Stimulated activated CD4-positive, alpha-beta T cell treated with anti-CD3 and anti-CD28 coated beads, Interleukin-2, amount 100 ng/mL, for 24 hours (primary cell): ENCODE results near the gene GIPC3.
A peak's percentile ranks its signal among the peaks of the same experiment; 100 is the strongest.

Source experiments
- DNase-seq, 2 donors: peaks; one replicate each; pipeline ENCODE4 v3.0.0-alpha.2; 2020

The GIPC3 gene

DNA sequence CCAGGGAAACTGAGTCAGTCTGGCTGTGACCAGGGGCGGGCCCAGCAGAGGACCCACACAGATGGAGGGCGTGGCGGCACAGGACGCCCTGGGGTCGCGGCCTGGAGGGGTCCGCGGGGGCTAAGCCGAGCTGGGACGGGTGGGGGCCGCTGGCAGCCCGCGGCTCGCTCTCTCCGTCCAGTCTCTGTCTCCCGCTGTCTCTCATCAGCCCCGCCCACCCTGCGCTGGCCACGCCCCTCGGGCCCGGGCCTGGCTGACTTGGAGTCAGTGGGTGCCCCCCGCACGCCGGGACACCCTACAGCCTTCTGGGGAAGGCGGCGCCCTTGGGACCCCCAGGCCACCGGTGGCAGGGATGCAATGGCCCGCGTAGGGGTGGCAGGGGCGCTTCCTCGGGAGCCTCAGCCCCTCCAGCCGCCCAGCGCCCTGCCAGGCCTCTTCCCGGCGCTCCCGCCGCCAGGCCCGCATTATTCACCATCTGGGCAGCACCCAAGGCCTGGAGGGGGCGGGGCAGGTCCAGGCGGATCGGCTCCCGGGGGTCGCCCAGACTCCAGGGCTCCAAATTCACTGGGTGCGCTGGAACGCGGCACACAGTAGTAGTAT is 21.5 kb downstream of the GIPC3 start, which contains the start of gene TBXA2R:
Gene TBXA2R, minus strand, starts transcription at position 186 of the 600 bp plus-strand sequence. CDS start 6,241 bp downstream, outside the sequence.
- peak; percentile 72 to 77 for DNase-seq

DNA sequence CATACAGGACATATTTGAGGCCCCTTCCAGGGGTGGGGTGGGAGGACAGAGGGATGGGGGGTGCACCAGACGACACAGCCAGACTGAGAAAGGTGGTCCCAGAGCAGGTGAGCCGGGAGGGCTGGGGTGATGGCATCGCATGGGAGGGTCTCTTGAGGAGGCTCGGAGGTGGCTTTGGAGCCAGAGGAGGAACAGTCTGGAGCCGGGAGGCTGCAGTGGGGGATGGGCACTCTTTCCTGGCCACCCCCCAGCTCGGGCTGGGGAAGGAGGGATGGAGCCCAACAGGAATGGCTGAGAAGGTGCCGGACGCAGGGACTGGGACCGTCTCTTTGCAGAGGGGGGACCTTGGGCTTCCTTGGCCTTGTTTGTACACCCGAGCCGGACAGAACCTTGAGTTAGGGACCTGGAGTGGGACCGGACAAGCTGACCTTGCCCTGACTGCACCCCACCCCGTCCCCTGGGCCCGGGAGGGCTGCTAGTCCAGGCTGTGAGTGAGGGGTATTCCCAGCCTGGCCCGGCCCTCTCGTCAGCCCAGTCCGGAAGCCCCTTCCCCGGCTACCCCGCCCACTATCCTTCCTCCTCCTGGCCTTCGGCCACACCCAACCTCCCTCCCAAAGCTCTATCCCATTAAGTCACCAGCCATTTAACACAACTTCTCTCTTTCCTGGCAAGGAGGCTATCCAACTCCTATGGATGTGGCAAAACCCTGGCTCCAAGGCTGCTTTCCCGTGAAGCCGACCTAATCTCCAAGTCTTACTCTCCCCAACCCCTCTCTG is 22.2 kb downstream of the GIPC3 start:
- no peak for DNase-seq

DNA sequence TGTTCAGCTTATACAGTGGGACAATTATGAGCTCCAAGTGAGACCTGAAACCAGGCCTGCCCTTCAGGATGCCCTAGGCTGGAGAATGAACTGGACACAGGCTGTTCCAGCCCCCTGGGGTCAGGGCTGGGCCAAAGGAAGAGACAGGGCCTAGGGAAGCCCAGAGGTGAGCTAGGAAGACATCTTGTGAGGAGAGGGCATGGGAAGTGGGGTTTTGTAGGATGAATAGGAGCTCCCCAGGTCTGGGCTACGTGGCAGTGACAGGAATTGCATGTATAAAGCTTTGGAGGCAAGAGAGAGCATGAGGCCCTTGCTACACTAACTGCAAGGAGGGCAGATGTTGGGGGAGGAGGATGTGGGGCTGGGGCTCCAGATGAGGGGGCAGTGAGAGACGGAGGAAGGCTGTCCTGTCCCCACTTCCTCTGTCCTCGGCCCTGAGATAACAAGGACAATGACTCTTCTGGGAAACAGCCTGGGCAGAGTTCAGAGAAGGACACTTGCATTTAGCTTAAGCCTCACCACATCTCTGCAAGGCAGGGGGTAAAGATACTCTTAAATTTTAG is 22.9 kb downstream of the GIPC3 start:
- DNase-seq: no peak

DNA sequence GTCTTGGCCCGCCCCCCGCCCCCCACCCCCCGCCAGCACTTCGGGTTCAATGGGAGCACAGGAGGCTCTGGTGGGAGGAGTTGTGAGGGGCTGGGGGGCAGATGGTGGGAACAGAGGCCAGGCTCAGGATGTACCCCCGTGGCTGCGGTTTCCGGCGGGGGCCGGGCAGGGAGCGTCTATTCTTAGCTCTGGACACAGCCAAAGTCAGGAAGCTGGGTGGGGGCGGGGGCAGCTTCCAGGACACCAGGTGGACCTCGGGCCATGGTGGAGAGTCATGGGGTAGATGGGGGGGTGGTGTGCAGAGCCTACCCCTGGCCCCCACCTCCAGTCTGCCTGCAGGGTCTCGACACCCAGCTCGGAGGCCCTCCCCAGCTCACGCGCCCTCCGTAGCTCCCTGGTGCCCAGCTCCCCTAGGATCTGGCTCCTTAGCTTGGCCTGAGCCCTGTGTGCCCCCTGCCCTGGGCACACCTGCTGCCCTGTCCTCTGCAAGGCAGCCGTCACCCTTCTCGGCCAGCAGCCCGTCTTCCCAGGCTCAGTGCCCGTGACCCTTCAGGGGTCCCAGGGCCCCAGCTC is 23.6 kb downstream of the GIPC3 start:
- no peak for DNase-seq

DNA sequence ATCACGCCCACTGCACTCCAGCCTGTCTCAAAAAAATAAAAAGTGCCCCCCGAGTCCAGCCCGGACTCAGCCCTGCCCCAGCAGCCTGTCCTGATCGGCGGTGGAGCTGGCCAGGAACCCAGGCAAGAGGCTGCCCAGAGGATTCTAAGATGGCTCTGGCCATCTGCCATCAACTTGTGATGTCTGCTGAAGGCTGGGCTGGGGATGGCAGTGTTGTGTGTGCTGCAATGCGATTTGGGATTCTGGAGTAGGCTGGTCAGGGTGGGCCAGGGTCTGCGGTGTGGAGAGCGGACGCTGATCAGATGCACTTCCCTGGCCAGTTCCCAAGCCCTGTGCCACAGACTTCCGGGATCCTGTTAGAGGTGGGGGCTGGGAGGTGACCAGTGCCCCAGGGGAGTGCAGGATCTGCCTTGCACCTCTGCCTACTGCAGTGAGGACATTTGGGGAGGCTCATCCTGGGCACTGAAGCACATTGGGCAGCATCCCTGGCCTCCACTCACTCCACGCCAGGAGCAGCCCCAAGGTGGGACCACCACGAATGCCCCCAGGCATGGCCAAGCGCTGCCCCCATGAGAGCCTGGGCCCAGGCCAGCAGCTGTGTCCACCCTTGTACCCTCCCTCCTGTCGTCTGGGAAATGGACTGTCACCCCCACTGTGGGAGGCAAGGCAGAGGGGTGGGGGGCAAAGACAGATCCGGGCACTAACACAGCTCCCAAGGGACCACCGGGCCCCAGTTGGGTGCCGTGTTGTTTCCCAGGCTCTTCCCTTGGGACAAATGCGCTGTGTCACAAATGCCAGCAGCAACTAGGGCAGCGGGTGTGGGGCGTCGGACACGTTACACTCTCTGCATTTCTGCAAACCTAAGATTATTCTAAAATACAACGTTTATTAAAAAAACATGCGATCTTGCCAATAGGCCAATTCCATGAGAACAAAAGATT is 24.8 kb downstream of the GIPC3 start:
- DNase-seq: no peak

DNA sequence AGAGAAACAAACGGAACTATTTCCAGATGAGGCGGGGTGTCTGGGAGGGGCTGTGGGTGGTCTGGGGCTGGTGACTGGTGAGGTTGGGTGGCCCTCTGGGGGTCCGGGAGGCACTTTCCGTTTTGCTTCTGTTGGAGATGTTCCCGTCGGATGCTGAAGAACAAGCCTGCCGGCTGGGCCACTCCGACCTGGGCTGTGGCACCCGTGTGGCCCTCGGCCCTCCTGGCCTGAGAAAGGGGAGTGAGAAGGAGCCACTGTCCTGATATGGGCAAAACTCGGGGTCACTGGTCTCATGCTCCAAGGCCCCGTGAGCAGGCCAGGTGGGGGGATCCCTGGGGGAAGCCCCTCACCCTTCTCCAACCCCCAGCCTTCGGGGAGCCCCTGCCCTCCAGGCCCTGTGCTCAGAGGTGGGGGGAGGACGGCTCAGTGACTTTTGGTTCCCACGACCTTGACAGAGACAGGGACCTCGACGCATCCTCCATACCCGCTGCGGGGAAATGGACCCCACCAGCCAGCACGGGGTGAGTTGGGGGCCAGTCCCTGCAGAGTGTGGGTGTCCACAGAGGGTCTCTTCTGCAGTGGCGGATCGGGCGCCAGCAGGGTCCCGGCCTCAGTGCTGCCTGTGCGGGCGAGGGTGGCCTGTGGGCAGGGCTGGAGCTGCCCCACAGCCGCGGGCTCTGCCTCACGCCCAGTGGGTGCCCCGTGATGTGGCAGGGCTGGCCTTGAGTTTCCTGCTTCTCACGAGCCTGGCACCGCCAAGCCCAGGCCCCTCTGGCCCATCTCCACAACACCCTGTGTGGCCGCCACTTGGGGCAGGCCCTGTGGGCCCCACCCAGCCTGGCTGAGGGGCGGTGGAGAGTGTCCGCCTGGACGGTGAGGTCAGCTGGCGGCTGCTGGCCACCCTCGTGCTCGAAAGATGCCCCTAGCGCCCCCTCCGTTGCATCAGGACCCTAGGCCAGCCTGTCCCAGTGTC is 25.8 kb downstream of the GIPC3 start:
- no peak for DNase-seq

DNA sequence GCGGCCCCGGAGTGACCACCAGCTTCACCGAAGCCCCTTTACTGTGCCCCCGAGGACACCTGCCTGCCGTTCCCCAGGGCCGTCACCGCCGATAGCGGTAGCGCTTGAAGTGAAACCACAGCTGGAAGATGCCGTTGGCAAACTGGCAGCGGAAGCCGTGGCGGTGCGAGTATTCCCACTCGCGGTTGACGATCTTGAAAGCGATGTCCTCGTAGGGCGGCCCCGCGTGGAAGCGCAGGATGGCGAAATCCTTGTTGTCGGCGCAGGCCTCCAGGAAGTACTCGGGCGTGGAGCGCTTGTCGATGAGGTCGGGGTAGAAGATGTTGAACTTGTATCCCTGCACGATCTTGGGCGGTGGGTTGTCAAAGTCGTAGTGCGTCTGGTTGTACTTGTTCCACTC is 26.6 kb downstream of the GIPC3 start:
- no peak for DNase-seq

DNA sequence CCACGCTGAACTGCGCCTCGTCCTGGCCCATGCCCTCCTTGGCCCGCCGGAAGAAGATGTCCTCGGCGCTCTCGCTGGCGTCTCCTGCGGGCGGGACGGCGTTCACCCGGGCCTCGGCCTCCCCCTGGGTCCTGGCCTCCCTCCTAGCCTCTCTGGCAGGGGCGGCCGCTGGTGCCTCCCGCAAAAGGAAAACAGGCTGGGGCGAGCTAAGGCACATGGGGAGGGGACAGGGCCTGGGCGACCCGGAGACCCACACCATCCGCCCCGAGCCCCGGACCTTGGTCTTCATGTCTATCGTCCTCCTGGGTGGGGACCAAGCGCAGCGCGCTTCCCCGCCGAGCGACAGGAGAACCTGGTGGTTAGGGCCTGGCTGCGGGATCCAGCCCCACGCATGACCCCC is 27.1 kb downstream of the GIPC3 start:
- DNase-seq: no peak

DNA sequence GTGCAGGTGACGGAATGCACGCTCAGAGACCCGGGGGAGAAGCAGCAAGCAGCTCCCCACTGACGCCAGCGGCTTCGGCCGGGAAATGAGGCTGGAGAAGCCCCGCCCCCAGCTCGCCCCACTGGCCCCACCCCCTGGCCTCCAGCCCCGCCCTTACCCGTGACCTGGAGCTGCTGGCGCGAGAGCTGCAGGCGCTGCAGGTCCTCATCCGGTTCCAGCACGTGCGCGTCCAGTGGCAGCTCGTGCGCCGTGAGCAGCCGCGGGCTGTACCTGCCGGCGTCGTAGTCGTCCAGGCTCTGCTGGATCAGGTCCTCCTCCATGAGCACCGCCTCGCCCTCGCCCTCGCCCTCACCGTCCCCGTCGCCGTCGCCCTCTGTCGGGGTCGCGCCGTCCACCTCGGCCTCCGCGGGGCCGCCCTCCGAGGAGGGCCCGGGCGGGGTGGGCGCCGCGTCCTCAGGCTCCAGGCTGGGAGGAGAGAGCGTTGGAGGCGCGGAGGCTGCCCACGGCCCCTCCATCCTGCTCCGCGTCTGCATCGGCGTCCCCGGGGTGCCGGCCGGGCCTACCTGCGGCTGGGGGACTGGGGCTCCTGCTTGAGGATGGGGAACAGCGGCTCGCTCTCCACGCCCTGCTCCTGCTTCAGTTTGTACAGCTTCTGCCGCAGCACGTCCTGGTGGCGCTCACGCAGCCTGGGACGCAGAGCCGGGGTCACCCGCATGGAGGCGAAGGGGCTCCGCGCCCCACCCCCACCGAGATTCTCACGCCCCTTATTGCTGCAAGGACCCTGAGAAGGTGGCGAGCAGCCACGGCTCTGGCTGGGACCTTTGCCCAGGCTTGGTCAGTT is 27.8 kb downstream of the GIPC3 start:
- no peak for DNase-seq

DNA sequence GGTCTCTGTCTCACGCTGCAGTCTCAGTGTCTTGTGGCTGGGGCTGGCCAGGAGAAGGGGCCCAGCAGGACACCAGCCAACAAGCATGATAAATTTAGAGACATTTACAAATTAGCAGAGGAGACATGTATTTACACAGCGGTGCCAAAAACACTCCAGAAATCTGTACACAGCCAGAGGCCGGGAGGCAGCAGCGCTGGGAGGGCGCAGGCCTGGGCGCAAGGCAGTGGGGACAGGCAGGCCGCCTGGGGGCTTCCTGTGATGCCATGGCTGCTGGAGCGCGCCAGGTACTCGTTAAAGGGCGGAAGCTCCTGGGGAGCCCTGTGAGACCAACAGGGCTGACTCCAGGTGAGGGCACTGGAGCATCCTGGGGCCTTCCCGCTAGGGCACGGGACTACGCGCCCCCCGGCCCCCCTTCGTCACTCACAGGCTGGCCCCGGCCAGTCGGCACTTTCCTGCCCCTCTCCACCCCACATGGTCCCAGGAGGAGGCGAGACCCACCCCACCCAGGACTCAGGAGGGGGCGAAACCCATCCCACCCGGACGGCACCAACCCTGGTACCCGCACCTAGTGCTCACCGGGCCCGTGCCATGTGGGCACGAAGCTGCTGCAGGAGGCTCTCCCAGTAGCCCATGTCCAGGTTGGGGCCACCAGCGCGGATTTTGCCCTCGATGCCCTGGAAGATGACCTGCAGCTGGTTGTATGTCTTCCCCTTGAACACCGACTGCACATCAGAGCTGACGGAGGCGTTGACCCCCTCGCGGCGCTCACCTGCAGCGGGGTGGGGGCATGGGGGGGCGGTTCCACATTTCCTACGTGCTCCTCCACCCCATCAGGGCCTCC is 28.8 kb downstream of the GIPC3 start:
- DNase-seq: no peak

DNA sequence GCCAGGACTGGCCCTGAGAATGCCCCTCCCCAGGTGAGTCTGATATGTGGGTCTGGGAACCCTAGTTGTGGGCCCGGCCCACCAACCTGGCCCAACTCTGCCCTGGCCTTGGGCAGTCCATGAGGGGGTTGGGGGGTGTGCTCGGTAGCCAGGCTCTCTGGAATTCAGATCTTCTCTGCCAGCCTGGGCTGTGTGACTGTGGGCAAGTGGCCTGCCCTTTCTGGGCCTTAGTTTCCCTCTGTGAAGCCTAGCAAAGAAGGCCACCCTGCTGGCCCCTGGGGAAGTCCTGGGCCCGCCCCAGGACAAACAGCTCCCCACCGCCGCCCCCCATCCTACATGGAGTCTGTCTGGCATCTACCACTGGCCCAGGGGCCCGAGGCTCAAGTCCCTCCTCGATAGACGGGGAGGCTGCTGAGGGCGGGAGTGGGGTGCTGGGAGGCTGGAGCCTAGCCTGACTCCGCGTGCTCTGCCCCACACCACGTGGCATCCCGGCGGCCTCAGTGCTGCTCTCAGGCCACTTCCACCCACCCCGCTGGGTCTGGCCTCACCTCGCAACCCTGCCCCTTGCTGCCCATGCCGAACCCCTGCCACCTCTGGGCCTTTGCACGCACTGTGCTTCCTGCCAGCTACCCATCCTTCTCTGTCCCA is 29.7 kb downstream of the GIPC3 start:
- DNase-seq: no peak

DNA sequence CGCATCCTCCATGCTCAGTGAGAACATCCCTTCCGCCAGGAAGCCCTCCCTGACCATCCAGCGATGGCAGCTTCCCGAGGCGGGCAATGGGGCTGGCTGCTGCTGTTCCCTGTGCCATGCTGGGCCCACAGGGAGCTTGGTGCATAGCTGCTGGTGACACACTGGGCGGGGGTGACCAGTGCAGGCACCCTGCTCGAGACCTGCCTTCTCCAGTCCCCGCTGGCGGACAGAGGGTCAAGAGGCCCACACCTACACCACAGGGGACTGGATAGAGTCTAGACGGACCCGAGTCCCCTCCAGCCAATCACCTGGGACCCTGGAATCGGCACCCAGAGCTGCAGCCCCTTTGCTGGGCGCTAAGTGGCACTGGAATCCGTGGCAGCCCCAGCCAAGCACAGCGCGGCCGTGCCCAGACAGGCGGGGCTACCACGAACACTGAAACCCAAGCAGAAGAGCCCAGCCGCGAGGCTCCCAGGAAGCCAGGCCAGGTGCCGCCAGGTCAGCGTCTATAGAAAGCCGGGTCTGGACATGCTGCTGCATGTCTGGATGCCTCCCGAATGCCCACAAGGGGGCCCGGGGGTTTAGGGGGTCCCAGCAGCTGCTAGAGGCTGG is 30.4 kb downstream of the GIPC3 start:
- DNase-seq: no peak

DNA sequence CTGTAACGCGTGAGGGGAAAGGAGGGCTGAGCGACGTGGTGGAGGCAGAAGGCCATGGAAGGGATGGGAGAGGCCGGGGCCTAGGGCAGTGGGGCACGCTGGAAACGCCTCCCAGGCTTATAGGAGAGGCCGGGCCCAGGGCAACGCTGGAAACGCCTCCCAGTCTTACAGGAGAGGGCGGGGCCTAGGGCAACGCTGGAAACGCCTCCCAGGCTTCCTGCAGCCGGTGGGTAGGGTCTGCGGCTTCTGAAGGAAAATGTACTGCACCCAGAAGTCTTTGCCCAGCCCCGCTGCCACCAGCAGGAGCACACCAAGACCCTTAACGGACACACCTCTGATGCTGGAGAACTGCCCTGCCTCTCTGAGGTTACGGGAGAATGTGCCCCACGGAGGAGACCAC is 32.2 kb downstream of the GIPC3 start:
- DNase-seq: peak in 1 of 2 donors; percentile 36

DNA sequence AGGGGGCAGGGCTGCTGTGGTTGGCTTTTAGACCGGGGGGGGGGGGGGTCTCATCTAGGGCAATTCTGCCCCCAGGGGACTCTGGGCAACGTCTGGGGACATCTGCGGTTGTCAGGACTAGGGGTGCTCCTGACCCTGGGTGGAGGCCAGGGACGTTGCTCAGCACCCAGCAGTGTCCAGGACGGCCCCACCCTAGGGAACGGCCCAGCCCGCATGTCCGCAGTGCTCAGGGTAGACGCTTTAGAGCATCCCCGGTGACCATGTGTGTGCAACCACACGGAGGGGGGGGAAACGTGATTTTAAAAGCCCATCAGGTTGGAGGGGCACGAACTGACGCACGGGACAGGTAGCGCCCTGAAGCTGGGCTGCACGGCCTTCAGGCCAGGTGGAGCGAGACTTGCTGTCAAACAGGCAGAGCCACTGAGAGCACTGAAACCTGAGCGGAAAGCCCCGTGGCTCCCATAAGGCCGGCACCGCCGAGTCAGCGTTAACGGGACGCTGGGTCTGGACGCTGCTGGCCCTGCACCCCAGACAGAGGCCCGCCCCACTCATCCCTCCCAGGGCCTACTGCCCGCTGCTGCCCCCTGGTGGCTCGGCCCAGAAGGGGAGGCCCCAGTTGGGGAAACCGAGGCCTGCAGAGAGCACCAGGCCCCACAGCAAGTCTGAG is 33.0 kb downstream of the GIPC3 start:
- DNase-seq: peak; percentile 66 to 70

DNA sequence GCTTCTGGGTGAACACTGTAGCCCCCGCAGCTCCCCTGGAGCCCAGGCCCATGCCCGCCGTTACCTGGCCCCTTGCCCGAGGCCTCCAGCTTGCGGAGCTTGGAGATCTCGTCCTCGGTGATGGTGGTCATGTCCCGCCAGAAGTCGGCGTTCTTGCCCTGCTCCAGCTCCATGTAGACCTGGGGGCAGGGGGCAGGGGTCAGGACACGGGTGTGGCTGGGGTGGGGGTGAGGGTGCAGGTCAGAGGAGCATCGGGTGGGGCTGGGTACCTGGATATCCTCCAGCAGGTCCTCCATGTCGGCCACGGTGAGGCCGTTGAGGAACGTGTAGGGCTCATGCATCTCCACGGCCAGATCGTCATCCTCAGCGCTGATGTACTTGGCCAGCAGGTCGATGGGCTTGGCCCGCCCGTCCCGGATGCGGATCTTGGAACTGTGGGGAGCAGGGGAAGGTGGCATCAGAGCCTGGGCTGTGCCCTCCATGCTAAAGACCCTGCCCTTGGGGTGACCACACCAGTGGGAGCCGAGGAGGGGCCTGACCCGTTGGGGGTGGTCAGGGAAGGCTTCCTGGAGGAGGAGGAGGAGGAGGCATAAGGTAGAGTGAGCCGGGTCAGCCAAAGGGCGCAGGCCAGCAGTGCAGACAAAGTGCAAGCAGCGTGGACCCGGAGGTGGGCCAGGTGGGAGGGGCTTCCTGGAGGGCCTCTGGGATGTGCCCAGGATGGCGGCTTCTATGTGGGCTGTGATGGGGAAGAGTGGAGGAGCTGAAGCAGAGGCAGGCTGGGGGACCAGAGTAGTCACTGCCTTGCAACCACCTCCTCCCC is 33.7 kb downstream of the GIPC3 start:
- no peak for DNase-seq

DNA sequence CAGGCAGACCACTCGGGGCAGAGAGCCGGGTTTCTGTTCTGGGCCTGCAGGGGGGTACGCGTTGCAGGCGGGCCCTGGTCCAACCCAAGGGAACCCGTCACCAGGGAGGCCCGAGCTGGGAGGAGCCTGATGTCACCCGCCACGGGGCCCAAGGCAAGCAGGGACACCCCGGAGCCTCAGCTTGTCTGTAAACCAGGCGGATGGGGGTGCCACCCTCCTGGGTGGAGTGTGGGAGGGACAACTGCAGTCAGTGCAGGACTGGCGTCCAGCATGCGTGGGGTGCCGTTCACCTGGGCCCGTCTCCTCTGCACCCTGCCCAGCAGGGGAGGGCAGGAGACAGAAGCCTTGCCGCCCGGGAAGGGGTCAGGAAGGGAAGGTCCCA is 34.3 kb downstream of the GIPC3 start:
- no peak for DNase-seq
